Stimulated activated CD4-positive, alpha-beta T cell treated with anti-CD3 and anti-CD28 coated beads, Interleukin-2, amount 100 ng/mL, for 48 hours (primary cell): ENCODE results near the gene SHANK1.
"Not testable (repeated sequence)": the region's sequence is repeated elsewhere in the genome, so short reads cannot be mapped to it uniquely, and the experiment has no call there.

Experiments
- DNase-seq, 2 donors: peaks; one replicate each; pipeline ENCODE4 v3.0.0-alpha.2; 2020

The SHANK1 gene

DNA sequence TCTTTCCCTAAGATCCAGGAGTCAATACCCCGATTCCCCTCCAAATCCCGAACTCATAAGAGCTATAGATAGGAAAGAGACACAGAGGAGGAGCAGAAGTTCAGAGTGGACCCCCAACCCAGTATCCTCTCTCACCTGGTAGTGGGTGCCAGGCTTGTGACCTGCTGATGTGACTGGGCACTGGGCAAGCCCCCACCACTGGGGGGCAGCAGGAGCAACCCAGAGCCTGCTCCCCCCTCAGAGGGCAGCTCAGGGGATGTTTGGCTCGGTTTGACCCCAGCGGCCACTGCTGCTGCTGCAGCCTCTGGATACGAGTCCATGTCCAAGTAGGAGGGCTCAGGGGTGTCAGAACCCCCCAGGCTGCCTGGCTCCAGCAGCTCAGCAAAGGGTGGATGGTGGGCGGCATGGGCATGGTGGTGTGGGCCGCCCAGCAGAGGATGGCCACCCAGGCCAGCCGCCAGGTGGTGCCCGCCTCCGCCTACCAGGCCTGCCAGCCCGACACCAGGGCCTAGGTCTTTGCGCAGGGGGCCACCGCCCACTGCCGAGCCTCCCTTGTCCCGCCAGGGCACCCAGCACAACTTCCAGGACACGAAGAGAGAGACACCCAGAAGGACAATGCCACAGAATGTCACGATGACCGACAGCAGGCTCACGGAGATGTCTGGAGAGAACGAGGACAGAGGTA lies 87.3 kb downstream of the SHANK1 start:
- DNase-seq = no peak

DNA sequence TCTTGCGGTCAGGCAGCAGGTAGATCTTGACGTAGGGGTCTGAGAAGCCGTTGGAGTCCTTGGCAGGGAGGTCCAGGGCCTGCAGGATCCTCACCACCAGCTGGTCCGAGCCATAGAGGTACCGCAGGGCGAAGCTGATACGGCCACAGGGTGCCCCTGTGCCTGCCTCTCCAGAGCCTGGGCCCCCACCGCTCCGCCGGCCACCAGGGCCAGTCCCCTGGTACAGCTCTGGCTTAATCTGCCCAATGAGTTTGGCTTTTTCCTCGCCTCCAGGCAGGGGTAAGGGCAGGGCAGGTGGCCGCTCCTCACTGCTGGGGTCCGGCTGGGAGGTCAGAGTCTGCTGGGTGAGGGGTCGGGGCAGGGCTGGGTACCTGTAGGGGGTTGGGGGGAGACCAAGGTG lies 89.8 kb downstream of the SHANK1 start:
- DNase-seq = no peak

GRCh38 chr19:50629194-50629593 lies 90.4 kb downstream of the SHANK1 start:
- no peak for DNase-seq

DNA sequence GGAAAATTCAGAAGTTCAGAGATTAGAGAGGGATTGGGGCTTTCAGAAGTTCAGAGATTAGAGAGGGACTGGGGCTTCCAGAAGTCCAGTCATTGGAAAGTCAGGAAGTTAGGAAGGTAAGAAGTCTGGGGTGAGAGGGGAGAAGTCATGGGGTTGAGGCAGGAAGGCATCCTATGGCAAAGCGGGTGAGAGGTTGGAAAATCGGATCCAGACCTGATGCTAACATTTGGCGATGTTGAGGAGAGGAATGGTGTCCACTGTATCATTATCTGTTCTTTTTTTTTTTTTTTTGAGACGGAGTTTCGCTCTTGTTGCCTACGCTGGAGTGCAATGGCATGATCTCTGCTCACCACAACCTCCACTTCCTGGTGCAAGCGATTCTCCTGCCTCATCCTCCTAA lies 91.1 kb downstream of the SHANK1 start:
- no peak for DNase-seq

GRCh38 chr19:50628146-50628545 lies 91.5 kb downstream of the SHANK1 start:
- no peak for DNase-seq

DNA sequence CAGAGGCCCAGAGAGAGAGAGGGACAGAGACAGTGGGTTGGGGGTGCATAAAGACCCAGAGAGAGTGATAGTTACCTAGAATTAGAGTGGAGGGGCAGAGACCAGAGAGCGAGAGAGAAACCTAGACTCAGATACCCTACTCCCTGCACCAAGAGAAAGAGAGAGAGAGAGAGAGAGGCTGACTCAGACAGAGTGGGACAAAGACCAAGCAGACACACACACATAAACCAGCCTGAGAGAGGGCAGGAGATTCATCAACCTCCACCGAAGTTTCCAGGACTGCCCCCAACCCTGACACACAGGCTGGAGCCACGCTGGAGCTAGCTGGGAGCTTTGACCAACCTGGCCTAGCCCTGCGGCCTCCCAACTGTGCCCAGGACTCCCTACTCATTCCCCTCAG lies 92.8 kb downstream of the SHANK1 start:
- DNase-seq = no peak

GRCh38 chr19:50626011-50626410 lies 93.6 kb downstream of the SHANK1 start:
- no peak for DNase-seq

- no peak for DNase-seq
Observed at GRCh38 chr19:50624949-50625600, 94.5 kb downstream of the SHANK1 start.

DNA sequence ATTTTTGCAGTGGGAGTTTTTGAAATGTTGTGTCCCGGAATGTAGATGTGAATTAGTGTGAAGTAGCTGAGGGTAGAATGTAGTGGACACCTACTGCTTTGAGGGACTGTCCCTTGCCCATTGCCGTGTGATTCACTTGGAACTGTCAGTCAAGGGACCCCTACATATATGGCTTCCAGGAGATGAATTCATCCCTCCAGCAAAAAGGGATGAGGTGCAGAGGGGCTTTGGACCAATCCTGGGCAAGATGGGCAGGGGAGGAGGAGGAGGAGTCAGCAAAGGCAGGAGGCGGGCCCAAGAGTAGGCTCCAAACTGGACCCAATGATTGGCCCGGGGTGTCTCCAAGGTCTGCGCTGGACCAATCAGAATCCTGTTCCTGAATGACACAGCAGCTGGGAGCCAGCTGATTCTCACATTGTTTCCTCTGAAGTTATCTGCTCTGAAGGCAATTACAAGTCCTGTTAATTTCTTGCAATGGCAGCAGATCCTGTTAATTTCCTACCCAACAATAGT lies 99.2 kb downstream of the SHANK1 start:
- DNase-seq = not testable (repeated sequence)

- DNase-seq = not testable (repeated sequence)
Observed at GRCh38 chr19:50619184-50619583, 100.4 kb downstream of the SHANK1 start.

DNA sequence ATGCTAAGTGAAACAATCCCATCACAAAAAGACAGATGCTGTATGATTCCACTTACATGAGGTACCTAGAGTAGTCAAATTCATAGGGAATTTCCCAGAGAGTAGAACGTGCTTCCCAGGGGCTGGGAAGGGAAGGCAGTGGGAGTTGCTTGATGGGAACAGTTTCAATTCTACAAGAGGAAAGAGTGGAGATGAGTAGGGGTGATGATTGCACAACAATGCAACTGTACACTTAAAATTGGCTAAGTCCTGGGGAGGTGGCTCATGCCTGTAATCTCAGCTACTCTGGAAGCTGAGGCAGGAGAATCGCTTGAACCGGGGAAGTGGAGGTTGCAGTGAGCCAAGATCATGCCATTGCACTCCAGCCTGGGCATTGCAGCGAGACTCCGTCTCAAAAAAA lies 101.2 kb downstream of the SHANK1 start:
- DNase-seq = not testable (repeated sequence)

DNA sequence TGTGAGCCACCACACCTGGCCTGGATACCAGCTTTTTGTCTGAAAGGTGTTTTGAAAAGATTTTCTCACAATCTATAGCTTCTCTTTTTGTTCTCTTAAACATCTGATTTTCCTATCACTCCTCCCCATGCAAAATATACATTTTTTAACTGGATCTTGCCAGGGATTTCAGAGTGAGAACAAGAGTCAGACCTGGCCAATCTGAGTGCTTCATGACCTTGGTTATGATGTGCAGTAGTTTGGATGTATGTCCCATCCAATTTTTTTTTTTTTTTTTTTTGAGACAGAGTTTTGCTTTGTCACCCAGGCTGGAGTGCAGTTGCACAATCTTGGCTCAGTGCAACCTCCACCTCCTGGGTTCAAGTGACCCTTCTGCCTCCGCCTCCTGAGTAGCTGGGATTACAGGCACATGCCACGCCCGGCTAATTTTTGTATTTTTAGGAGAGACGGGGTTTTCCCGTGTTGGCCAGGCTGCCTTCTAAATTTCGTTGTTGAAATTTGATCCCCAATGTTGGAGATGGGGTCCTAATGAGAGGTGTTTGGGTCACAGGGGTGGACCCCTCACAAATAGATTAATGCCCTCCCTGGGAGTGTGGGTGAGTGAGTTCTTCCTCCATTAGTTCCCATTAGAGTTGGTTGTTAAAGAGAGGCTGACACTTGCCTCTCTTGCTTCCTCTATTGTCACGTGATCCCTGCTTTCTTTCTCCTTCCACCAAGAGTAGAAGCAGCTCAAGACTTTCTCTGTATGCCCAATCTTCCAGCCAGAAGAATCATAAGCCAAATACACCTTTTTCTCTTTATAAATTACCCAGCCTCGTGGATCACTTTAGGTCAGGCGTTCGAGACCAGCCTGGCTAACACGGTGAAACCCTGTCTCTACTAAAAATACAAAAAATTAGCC lies 106.8 kb downstream of the SHANK1 start:
- DNase-seq = not testable (repeated sequence)
